ENCODE data around the gene ADGRF1. TPM values are rescaled to one million over a fixed set of nuclear protein-coding genes. Genes with fewer than 3 reads are reported as not detected.

ADGRF1 gene
- total RNA-seq, 1 experiment from 2014 or later: 256 TPM

- H3K27me3 Mint-ChIP-seq (ENCODE audit: unreplicated experiment): no peaks in the 10 kb centered on the region
- intact Hi-C loops (cut with micrococcal nuclease; ENCODE audit: unreplicated experiment): no loop called here
- BruUV-seq (replicated peaks): no TSS peak
- CTCF ChIA-PET: no interaction called here
- peaks cover 24% of the 10 kb centered on the region for H3K36me3 Mint-ChIP-seq (ENCODE audit: insufficient read depth, unreplicated experiment)
- H3K4me3 Mint-ChIP-seq (ENCODE audit: low read depth, unreplicated experiment): no peak overlapping the region
- TF ChIP-seq, protein P1, sequence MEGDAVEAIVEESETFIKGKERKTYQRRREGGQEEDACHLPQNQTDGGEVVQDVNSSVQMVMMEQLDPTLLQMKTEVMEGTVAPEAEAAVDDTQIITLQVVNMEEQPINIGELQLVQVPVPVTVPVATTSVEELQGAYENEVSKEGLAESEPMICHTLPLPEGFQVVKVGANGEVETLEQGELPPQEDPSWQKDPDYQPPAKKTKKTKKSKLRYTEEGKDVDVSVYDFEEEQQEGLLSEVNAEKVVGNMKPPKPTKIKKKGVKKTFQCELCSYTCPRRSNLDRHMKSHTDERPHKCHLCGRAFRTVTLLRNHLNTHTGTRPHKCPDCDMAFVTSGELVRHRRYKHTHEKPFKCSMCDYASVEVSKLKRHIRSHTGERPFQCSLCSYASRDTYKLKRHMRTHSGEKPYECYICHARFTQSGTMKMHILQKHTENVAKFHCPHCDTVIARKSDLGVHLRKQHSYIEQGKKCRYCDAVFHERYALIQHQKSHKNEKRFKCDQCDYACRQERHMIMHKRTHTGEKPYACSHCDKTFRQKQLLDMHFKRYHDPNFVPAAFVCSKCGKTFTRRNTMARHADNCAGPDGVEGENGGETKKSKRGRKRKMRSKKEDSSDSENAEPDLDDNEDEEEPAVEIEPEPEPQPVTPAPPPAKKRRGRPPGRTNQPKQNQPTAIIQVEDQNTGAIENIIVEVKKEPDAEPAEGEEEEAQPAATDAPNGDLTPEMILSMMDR (IDR thresholded peaks at IDR 0.05; ENCODE audit: unreplicated experiment): no peak
- DNase-seq: no peak
- H3K9me3 Mint-ChIP-seq (ENCODE audit: low read depth, unreplicated experiment): no peaks in the 10 kb centered on the region
- peaks cover 22% of the 10 kb centered on the region for H3K4me1 Mint-ChIP-seq (ENCODE audit: low read depth, unreplicated experiment)
- H3K27ac Mint-ChIP-seq (ENCODE audit: unreplicated experiment): no peak overlapping the region
Measured at GRCh38 chr6:47027315-47027714, 14.8 kb downstream of the ADGRF1 start.

- DNase-seq: no peak
- Mint-ChIP-seq H3K4me3 (ENCODE audit: low read depth, unreplicated experiment) (no peak overlapping the region), H3K36me3 (ENCODE audit: insufficient read depth, unreplicated experiment) (peaks cover 19% of the 10 kb centered on the region), H3K27ac (ENCODE audit: unreplicated experiment) (no peak overlapping the region), H3K27me3 (ENCODE audit: unreplicated experiment) (no peaks in the 10 kb centered on the region), H3K4me1 (ENCODE audit: low read depth, unreplicated experiment) (peaks cover 22% of the 10 kb centered on the region), H3K9me3 (ENCODE audit: low read depth, unreplicated experiment) (no peaks in the 10 kb centered on the region)
- CTCF ChIA-PET: no interaction called here
- TF ChIP-seq, protein P1 (IDR thresholded peaks at IDR 0.05; ENCODE audit: unreplicated experiment): no peak
- intact Hi-C loops (cut with micrococcal nuclease; ENCODE audit: unreplicated experiment): no loop called here
- no TSS peak for BruUV-seq (replicated peaks)
Measured at GRCh38 chr6:47026679-47027078, 15.5 kb downstream of the ADGRF1 start.

DNA sequence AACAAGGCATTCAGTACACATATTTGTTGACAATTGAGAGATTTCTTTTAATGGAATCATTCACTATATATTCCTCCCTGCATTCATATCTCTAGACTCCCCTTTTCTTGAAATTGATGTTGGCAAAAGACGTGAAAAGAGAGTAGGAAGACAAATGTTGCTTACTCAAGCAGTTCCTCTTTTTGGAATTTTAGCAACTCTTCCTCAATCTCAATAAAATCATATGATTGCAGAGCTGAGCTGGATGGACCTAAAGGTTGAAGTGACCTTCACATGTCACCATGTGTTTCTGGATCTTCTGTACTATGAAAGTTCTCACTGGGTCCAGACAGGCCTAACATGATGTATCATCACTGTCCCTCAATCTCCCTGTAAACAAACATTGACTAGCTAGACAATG, 18.6 kb downstream of the ADGRF1 start:
- peaks cover 18% of the 10 kb centered on the region for H3K4me1 Mint-ChIP-seq (ENCODE audit: low read depth, unreplicated experiment)
- no peaks in the 10 kb centered on the region for H3K27me3 Mint-ChIP-seq (ENCODE audit: unreplicated experiment)
- H3K36me3 Mint-ChIP-seq (ENCODE audit: insufficient read depth, unreplicated experiment): peaks cover 24% of the 10 kb centered on the region
- no peaks in the 10 kb centered on the region for H3K9me3 Mint-ChIP-seq (ENCODE audit: low read depth, unreplicated experiment)
- no peak for DNase-seq
- intact Hi-C loops (cut with micrococcal nuclease; ENCODE audit: unreplicated experiment): no loop called here
- H3K27ac Mint-ChIP-seq (ENCODE audit: unreplicated experiment): peak overlapping the region; percentile 63
- BruUV-seq (replicated peaks): no TSS peak
- TF ChIP-seq, protein P1 (IDR thresholded peaks at IDR 0.05; ENCODE audit: unreplicated experiment): no peak
- H3K4me3 Mint-ChIP-seq (ENCODE audit: low read depth, unreplicated experiment): no peak overlapping the region
- CTCF ChIA-PET: no interaction called here

DNA sequence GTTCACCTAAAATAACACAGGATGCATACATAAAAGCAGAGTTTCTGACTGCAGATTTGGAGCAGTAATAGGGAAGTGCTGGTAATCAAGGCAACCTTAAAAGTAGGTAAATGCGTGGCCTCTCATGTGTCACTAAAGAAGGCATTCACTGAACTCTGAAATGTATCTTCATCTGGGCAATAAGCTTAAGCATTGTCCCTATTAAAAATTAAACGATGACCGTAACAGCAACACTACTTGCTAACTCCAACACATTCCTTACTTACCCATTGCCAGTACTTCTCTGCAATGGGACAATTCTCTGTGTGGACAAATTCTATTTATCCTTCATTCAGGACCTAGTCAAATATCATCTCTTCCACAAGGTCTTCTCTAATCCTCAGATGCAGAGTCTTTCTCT, 19.9 kb downstream of the ADGRF1 start:
- TF ChIP-seq, protein P1 (IDR thresholded peaks at IDR 0.05; ENCODE audit: unreplicated experiment): no peak
- no TSS peak for BruUV-seq (replicated peaks)
- Mint-ChIP-seq H3K4me3 (ENCODE audit: low read depth, unreplicated experiment) (no peak overlapping the region), H3K9me3 (ENCODE audit: low read depth, unreplicated experiment) (no peaks in the 10 kb centered on the region), H3K4me1 (ENCODE audit: low read depth, unreplicated experiment) (peaks cover 18% of the 10 kb centered on the region), H3K27ac (ENCODE audit: unreplicated experiment) (no peak overlapping the region), H3K27me3 (ENCODE audit: unreplicated experiment) (no peaks in the 10 kb centered on the region), H3K36me3 (ENCODE audit: insufficient read depth, unreplicated experiment) (peaks cover 36% of the 10 kb centered on the region)
- DNase-seq: no peak
- intact Hi-C loops (cut with micrococcal nuclease; ENCODE audit: unreplicated experiment): no loop called here
- CTCF ChIA-PET: no interaction called here
